ENCODE measurements around the gene RPL15. TPM values are rescaled to one million over a fixed set of nuclear protein-coding genes. Genes with fewer than 3 reads are reported as not detected.

RPL15 gene
- total and polyA plus RNA-seq, 2 experiments from 2014 or later: 1,318 to 3,305 TPM

DNA sequence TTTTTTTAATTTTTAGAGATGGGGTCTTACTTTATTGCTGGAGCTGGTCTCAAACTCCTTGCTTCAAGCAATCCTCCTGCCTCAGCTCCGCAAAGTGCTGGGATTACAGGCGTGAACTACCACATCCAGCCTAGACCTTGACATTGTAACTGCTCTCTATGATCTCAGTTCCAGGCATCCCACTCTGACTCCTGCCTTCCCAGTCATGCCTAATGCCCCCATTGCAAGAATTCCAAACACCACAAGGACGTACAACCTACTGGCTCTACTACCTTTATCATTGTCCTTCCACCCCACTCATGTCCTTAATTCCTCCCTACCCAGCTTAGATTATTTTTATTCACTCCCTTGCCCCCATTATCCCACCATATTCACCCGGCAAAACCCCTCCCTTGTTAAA lies 21.8 kb upstream of the RPL15 start:
- no peaks in the 10 kb centered on the region for H3K27me3 ChIP-seq
- no peak overlapping the region for H3K4me3 ChIP-seq
- no peak overlapping the region for H3K27ac ChIP-seq
- H2AFZ ChIP-seq: no peak overlapping the region
- no peak for DNase-seq (ENCODE audit: low spot score)
- 97% methylated on average over 4 of the region's 4 CpGs for WGBS (ENCODE audit: low lambda C conversion rate, missing lambda C conversion rate)
- H3K4me1 ChIP-seq (ENCODE audit: insufficient read depth): no peaks in the 10 kb centered on the region
- H4K20me1 ChIP-seq (ENCODE audit: insufficient read depth, poor library complexity, severe bottlenecking): no peaks in the 10 kb centered on the region
- TF ChIP-seq CTCF (IDR thresholded peaks at IDR 0.05; ENCODE audit: poor library complexity) (no peak), EZH2 (IDR thresholded peaks at IDR 0.05; ENCODE audit: borderline replicate concordance) (no peak), EZH2phosphoT487 (IDR thresholded peaks at IDR 0.05; ENCODE audit: low read depth, severe bottlenecking, unreplicated experiment) (no peak)
- no peaks in the 10 kb centered on the region for H3K9me2 ChIP-seq (replicated peaks; ENCODE audit: insufficient read depth)
- peaks cover 10% of the 10 kb centered on the region for H3K79me2 ChIP-seq
- no peak overlapping the region for H3K4me2 ChIP-seq
- H3K9me3 ChIP-seq (ENCODE audit: low read depth): no peaks in the 10 kb centered on the region
- H3K36me3 ChIP-seq (replicated peaks; ENCODE audit: insufficient read depth, low read depth): peaks cover 5% of the 10 kb centered on the region

- H3K27ac ChIP-seq: no peak overlapping the region
- H3K4me2 ChIP-seq: no peak overlapping the region
- H3K4me3 ChIP-seq: no peak overlapping the region
- no peaks in the 10 kb centered on the region for H3K9me2 ChIP-seq (replicated peaks; ENCODE audit: insufficient read depth)
- no peak overlapping the region for H2AFZ ChIP-seq
- no peaks in the 10 kb centered on the region for H3K4me1 ChIP-seq (ENCODE audit: insufficient read depth)
- no peaks in the 10 kb centered on the region for H3K27me3 ChIP-seq
- no peaks in the 10 kb centered on the region for H3K9me3 ChIP-seq (ENCODE audit: low read depth)
- peaks cover 5% of the 10 kb centered on the region for H3K36me3 ChIP-seq (replicated peaks; ENCODE audit: insufficient read depth, low read depth)
- no peak for DNase-seq (ENCODE audit: low spot score)
- TF ChIP-seq CTCF (IDR thresholded peaks at IDR 0.05; ENCODE audit: poor library complexity): no peak
- no peak for TF ChIP-seq EZH2phosphoT487 (IDR thresholded peaks at IDR 0.05; ENCODE audit: low read depth, severe bottlenecking, unreplicated experiment)
- no peak for TF ChIP-seq EZH2 (IDR thresholded peaks at IDR 0.05; ENCODE audit: borderline replicate concordance)
- H4K20me1 ChIP-seq (ENCODE audit: insufficient read depth, poor library complexity, severe bottlenecking): no peaks in the 10 kb centered on the region
- H3K79me2 ChIP-seq: peaks cover 7% of the 10 kb centered on the region
- WGBS (ENCODE audit: low lambda C conversion rate, missing lambda C conversion rate): 82% methylated on average over 6 of the region's 6 CpGs
Measured at GRCh38 chr3:23900744-23901143, 16.2 kb upstream of the RPL15 start.

- no peaks in the 10 kb centered on the region for H3K27me3 ChIP-seq
- TF ChIP-seq CTCF (IDR thresholded peaks at IDR 0.05; ENCODE audit: poor library complexity): no peak
- no peak for TF ChIP-seq EZH2phosphoT487 (IDR thresholded peaks at IDR 0.05; ENCODE audit: low read depth, severe bottlenecking, unreplicated experiment)
- peaks cover 4% of the 10 kb centered on the region for H3K79me2 ChIP-seq
- no peaks in the 10 kb centered on the region for H3K4me1 ChIP-seq (ENCODE audit: insufficient read depth)
- H3K27ac ChIP-seq: no peak overlapping the region
- no peak for DNase-seq (ENCODE audit: low spot score)
- no peak overlapping the region for H3K4me2 ChIP-seq
- no peaks in the 10 kb centered on the region for H3K9me2 ChIP-seq (replicated peaks; ENCODE audit: insufficient read depth)
- H2AFZ ChIP-seq: no peak overlapping the region
- no peaks in the 10 kb centered on the region for H3K36me3 ChIP-seq (replicated peaks; ENCODE audit: insufficient read depth, low read depth)
- no peaks in the 10 kb centered on the region for H3K9me3 ChIP-seq (ENCODE audit: low read depth)
- H3K4me3 ChIP-seq: no peak overlapping the region
- H4K20me1 ChIP-seq (ENCODE audit: insufficient read depth, poor library complexity, severe bottlenecking): no peaks in the 10 kb centered on the region
Measured at GRCh38 chr3:23904545-23904944, 12.4 kb upstream of the RPL15 start.

DNA sequence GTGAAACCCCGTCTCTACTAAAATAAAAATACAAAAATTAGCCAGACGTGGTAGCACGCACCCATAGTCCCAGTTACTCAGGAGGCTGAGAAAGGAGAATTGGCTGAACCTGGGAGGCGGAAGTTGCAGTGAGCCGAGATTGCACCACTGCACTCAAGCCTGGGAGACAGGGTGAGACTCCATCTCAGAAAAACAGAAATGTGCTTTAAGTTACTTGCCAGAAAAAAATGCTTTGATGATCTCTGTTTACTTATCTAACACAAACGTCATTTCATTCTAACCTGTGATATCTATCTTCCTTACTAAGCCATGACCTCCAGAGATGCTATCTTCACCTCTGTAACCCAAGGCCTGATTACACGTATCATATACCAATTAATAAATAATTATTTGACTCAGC lies 7.6 kb upstream of the RPL15 start:
- Histone ChIP-seq H3K27ac (no peak overlapping the region), H3K9me3 (ENCODE audit: low read depth) (no peaks in the 10 kb centered on the region), H3K27me3 (no peaks in the 10 kb centered on the region), H3K4me3 (no peak overlapping the region), H3K79me2 (peaks cover 38% of the 10 kb centered on the region), H4K20me1 (ENCODE audit: insufficient read depth, poor library complexity, severe bottlenecking) (peaks cover 7% of the 10 kb centered on the region), H3K9me2 (replicated peaks; ENCODE audit: insufficient read depth) (no peaks in the 10 kb centered on the region), H3K36me3 (replicated peaks; ENCODE audit: insufficient read depth, low read depth) (no peaks in the 10 kb centered on the region), H2AFZ (no peak overlapping the region), H3K4me2 (no peak overlapping the region), H3K4me1 (ENCODE audit: insufficient read depth) (peaks cover 5% of the 10 kb centered on the region)
- WGBS (ENCODE audit: low lambda C conversion rate, missing lambda C conversion rate): 88% methylated on average over 7 of the region's 7 CpGs
- no peak for TF ChIP-seq EZH2phosphoT487 (IDR thresholded peaks at IDR 0.05; ENCODE audit: low read depth, severe bottlenecking, unreplicated experiment)
- no peak for TF ChIP-seq CTCF (IDR thresholded peaks at IDR 0.05; ENCODE audit: poor library complexity)
- no peak for TF ChIP-seq EZH2 (IDR thresholded peaks at IDR 0.05; ENCODE audit: borderline replicate concordance)
- DNase-seq (ENCODE audit: low spot score): no peak
